H1 (cell line): ENCODE measurements around the gene POLR3GL. TPM values are rescaled to one million over a fixed set of nuclear protein-coding genes. Genes with fewer than 3 reads are reported as not detected.

Source experiments
- CTCF ChIA-PET: fragments of 300-600 bp; sonication (Branson Sonifier 250); formaldehyde crosslinking; loops from one replicate; lab custom pipeline; 2021; ENCODE audit not compliant: partially characterized antibody; lab: Charles Lee
- POLR2A ChIA-PET: fragments of 300-600 bp; sonication (Branson Sonifier 250); formaldehyde crosslinking; loops from one replicate; lab custom pipeline; 2021; ENCODE audit warnings: inconsistent platforms; ENCODE audit not compliant: partially characterized antibody; lab: Charles Lee
- DNase-seq, 2 experiments: peaks; one replicate each; pipeline versions ENCODE4 v3.0.0 to v3.0.0-alpha.2; 2010 to 2022; ENCODE audit warnings: low spot score in 2 of 2, low read depth in 1 of 2, mixed read lengths in 1 of 2
- FAIRE-seq: peaks from 2 replicates; lab custom pipeline; 2011; peaks lifted over from hg19 to GRCh38; lab: Jason Lieb, UNC
- H2AFZ ChIP-seq: 2 replicates; pipeline ENCODE4 v1.8.1; 2012; ENCODE audit warnings: low read length, inconsistent platforms
- H2AK5ac ChIP-seq: 2 replicates; pipeline ENCODE4 v1.6.1; 2013; ENCODE audit warnings: low read depth, low read length
- H2BK120ac ChIP-seq: replicated peaks from 2 replicates; pipeline ENCODE3; 2013; ENCODE audit warnings: low read depth, low read length, inconsistent platforms
- H2BK12ac ChIP-seq: 2 replicates; pipeline ENCODE4 v1.6.1; 2013; ENCODE audit warnings: low read depth, low read length
- H2BK15ac ChIP-seq: 2 replicates; pipeline ENCODE4 v1.6.1; 2013; ENCODE audit warnings: low read length
- H2BK20ac ChIP-seq: 2 replicates; pipeline ENCODE4 v1.6.1; 2013; ENCODE audit warnings: low read length
- H2BK5ac ChIP-seq: 2 replicates; pipeline ENCODE4 v1.6.1; 2013; ENCODE audit warnings: low read depth, low read length
- H3K14ac ChIP-seq: 2 replicates; pipeline ENCODE4 v1.6.1; 2013; ENCODE audit warnings: inconsistent platforms; ENCODE audit not compliant: insufficient read length
- H3K18ac ChIP-seq: 2 replicates; pipeline ENCODE4 v1.6.1; 2013; ENCODE audit warnings: low read length; ENCODE audit errors: extremely low read depth
- H3K23ac ChIP-seq: 2 replicates; pipeline ENCODE4 v1.6.1; 2013; ENCODE audit warnings: inconsistent platforms; ENCODE audit not compliant: insufficient read length
- H3K23me2 ChIP-seq: 2 replicates; pipeline ENCODE4 v1.6.1; 2013; ENCODE audit warnings: low read depth, low read length
- H3K27ac ChIP-seq: 2 replicates; pipeline ENCODE4 v1.6.1; 2011; ENCODE audit warnings: low read depth, low read length, inconsistent platforms
- H3K27me3 ChIP-seq, 4 experiments: replicated peaks in 1 of 4; 1 replicate in 1 of 4; 2 replicates in 3 of 4; pipeline versions ENCODE4 v1.6.1 to v1.8.1; 2011 to 2013; ENCODE audit warnings: low read length in 3 of 4, mild to moderate bottlenecking in 3 of 4, inconsistent platforms in 2 of 4, mixed read lengths in 2 of 4, moderate library complexity in 1 of 4; ENCODE audit not compliant: control insufficient read depth in 3 of 4, insufficient read depth in 3 of 4; ENCODE audit errors: extremely low read depth in 1 of 4
- H3K36me3 ChIP-seq, 4 experiments: 2 replicates each; pipeline versions ENCODE4 v1.6.1 to v1.8.1; 2011 to 2013; ENCODE audit warnings: mild to moderate bottlenecking in 4 of 4, low read length in 3 of 4, moderate library complexity in 2 of 4, control low read depth in 1 of 4, inconsistent platforms in 1 of 4; ENCODE audit not compliant: insufficient read depth in 4 of 4, control insufficient read depth in 2 of 4
- H3K4ac ChIP-seq: replicated peaks from 2 replicates; pipeline ENCODE3; 2013; ENCODE audit warnings: low read length, low read depth, mixed read lengths, inconsistent platforms; ENCODE audit not compliant: insufficient read length
- H3K4me1 ChIP-seq, 4 experiments: replicated peaks in 1 of 4; 1 replicate in 1 of 4; 2 replicates in 3 of 4; pipeline versions ENCODE4 v1.6.1 to v1.8.1; 2011 to 2013; ENCODE audit warnings: low read length in 3 of 4, inconsistent platforms in 2 of 4, mixed read lengths in 1 of 4; ENCODE audit not compliant: insufficient read depth in 4 of 4, control insufficient read depth in 3 of 4
- H3K4me2 ChIP-seq, 2 experiments: 2 replicates each; pipeline versions ENCODE4 v1.6.1 to v1.8.1; 2011 to 2013; ENCODE audit warnings: low read depth in 2 of 2, low read length in 2 of 2, control low read depth in 1 of 2, inconsistent platforms in 1 of 2, mild to moderate bottlenecking in 1 of 2; ENCODE audit not compliant: insufficient read depth in 1 of 2
- H3K4me3 ChIP-seq, 4 experiments: fragments of 200-600, 300-600 bp in 1 of 4; sonication (generic), shearing (Covaris generic), sonication (Bioruptor Twin) in 1 of 4; 2 replicates each; pipeline versions ENCODE4 v1.5.1 to v1.8.1; 2011 to 2016; ENCODE audit warnings: low read length in 4 of 4, low read depth in 3 of 4, control low read depth in 2 of 4, inconsistent platforms in 2 of 4, mild to moderate bottlenecking in 2 of 4, mixed read lengths in 1 of 4, moderate library complexity in 1 of 4; ENCODE audit not compliant: insufficient read depth in 2 of 4; ENCODE audit errors: extremely low read depth in 1 of 4
- H3K56ac ChIP-seq: replicated peaks from 2 replicates; pipeline ENCODE3; 2013; ENCODE audit warnings: low read depth, mild to moderate bottlenecking, mixed read lengths, low read length, inconsistent platforms; ENCODE audit not compliant: insufficient read length
- H3K79me1 ChIP-seq: 2 replicates; pipeline ENCODE4 v1.6.1; 2013; ENCODE audit warnings: low read depth, low read length, control low read depth
- H3K79me2 ChIP-seq, 2 experiments: 2 replicates each; pipeline versions ENCODE4 v1.6.1 to v1.8.1; 2012 to 2013; ENCODE audit warnings: low read length in 2 of 2, mild to moderate bottlenecking in 2 of 2, inconsistent platforms in 1 of 2; ENCODE audit not compliant: insufficient read depth in 2 of 2, control insufficient read depth in 1 of 2
- H3K9ac ChIP-seq, 4 experiments: replicated peaks in 1 of 4; 1 replicate in 1 of 4; 2 replicates in 3 of 4; pipeline versions ENCODE4 v1.6.1 to v1.8.1; 2011 to 2013; ENCODE audit warnings: low read depth in 3 of 4, low read length in 3 of 4, control low read depth in 2 of 4, mild to moderate bottlenecking in 2 of 4, moderate library complexity in 2 of 4, inconsistent platforms in 1 of 4; ENCODE audit errors: extremely low read depth in 1 of 4
- H3K9me3 ChIP-seq, 2 experiments: 2 replicates each; pipeline versions ENCODE4 v1.6.1 to v1.8.1; 2012 to 2013; ENCODE audit warnings: mild to moderate bottlenecking in 2 of 2, moderate library complexity in 2 of 2, control low read depth in 1 of 2, inconsistent platforms in 1 of 2, low read depth in 1 of 2, low read length in 1 of 2, mixed read lengths in 1 of 2; ENCODE audit not compliant: insufficient read depth in 2 of 2
- H4K20me1 ChIP-seq, 2 experiments: replicated peaks in 1 of 2; 2 replicates each; pipeline versions ENCODE3 to v1.8.1; 2011 to 2013; ENCODE audit warnings: inconsistent platforms in 2 of 2, low read length in 2 of 2, mild to moderate bottlenecking in 1 of 2; ENCODE audit not compliant: insufficient read depth in 2 of 2, control insufficient read depth in 1 of 2
- H4K5ac ChIP-seq: 2 replicates; pipeline ENCODE4 v1.6.1; 2013; ENCODE audit warnings: low read length, low read depth, mixed read lengths, inconsistent platforms; ENCODE audit not compliant: insufficient read length
- H4K8ac ChIP-seq: 2 replicates; pipeline ENCODE4 v1.8.0; 2013; ENCODE audit warnings: mild to moderate bottlenecking, moderate library complexity, low read length, inconsistent platforms; ENCODE audit not compliant: insufficient read depth; ENCODE audit errors: extremely low read depth
- H4K91ac ChIP-seq: replicated peaks from 2 replicates; pipeline ENCODE3; 2013; ENCODE audit warnings: low read length, mixed read lengths, inconsistent platforms; ENCODE audit not compliant: insufficient read length
- CBX5 ChIP-seq: fragments of 300-800, 300-1000 bp; sonication (generic); IDR thresholded peaks from 2 replicates; pipeline ENCODE4 v1.7.1; 2016; ENCODE audit warnings: antibody characterized with exemption, low read length, low read depth
- KDM1A ChIP-seq: fragments of 200-600, 300-600 bp; sonication (generic); IDR thresholded peaks from 2 replicates; pipeline ENCODE4 v1.7.1; 2016; ENCODE audit warnings: mild to moderate bottlenecking, low read length, borderline replicate concordance
- SP1 ChIP-seq: IDR thresholded peaks from 2 replicates; pipeline ENCODE4 v1.6.1; 2011; ENCODE audit warnings: low read depth, low read length
- WGBS, 2 experiments: shearing (Covaris generic) in 1 of 2; methylation state at CpG; one replicate each; pipeline versions ENCODE4 v1.1.6 to v1.1.7; 2013 to 2015; ENCODE audit warnings: low lambda C conversion rate in 2 of 2, mixed read lengths in 2 of 2, inconsistent platforms in 1 of 2, low coverage in 1 of 2, missing lambda C conversion rate in 1 of 2; ENCODE audit not compliant: insufficient replicate concordance in 2 of 2, insufficient coverage in 1 of 2, insufficient read length in 1 of 2; ENCODE audit errors: extremely low coverage in 1 of 2, missing lambda C conversion rate in 1 of 2; 5-methylcytosine and 5-hydroxymethylcytosine counted together
- polyA plus RNA-seq, 7 experiments: library from polyadenylated mRNA; depleted of rRNA in 3 of 7; stranded (reverse) in 5 of 7; unstranded in 2 of 7; fragments of >200 nt in 5 of 7; fragments of 200-250 nt in 2 of 7; gene quantifications; 1 replicate in 5 of 7; 2 replicates in 1 of 7; 4 replicates in 1 of 7; pipeline versions ENCODE4 v1.2.1 to v1.2.3, GENCODE V29; 2011 to 2013; ENCODE audit warnings: missing spikeins in 2 of 7, mixed read lengths in 2 of 7
- total RNA-seq: library from RNA; stranded (reverse); fragmentation: NEBNext Ultra II Directional; extraction: Animal tissue kit (Norgen Biotek cat#: 25700); gene quantifications from 2 replicates; pipeline ENCODE4 v1.2.1, GENCODE V29; 2021

Gene POLR3GL
- total and polyA plus RNA-seq, 2 of the 8 experiments (the other 6 are each of a cell fraction or from before 2014, with no cell fraction given): 3.1 to 3.9 TPM

DNA sequence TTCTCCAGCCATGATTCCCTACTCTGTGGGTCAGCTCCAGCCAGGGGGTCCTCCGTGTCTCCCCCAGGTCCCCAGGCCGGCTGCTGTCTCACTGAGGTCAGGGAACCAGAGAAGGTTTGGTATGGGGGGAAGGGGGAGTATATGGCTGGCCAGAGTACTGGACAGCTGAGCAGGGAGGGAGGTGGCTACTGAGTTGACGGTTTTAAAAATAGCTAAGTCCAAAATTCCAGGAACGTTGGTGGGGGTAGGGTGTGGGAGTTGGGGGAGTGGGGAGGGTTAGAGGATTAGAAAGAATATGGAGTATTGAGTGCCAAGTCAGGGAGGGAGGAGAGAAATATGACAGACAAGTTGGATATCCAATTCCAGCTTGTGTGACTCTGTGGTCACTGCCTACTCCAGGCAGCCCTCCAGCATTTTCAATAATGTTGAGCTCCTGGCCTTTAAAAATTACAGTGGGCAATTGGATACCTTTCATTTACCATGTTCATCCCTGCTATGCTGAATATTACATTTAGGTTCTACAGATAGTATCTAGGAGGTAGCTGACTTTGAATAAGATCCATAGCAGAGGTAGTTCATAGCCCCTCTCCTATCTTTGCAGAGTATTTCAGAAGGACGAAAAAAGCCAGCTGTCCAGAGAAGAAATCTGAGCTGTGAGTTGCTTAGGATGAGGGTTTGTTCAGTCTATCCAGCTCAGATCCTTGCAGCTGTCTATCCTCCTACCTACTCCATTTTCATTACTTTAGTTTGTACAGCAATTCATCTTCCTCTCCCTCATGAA is 57.3 kb downstream of the POLR3GL start, which contains the start of gene HJV:
HJV (minus strand) TSS at position 114 of the 781 bp plus-strand sequence. CDS start 1,504 bp downstream, outside the sequence.
- no peak within 1 kb of the TSS for H3K27ac ChIP-seq
- TF ChIP-seq CBX5: no peak
- no peak for TF ChIP-seq SP1
- no peak for TF ChIP-seq KDM1A

More for the DNA sequence above, 57.3 kb downstream of the POLR3GL start, which contains the start of gene HJV:
- Histone ChIP-seq H3K23ac (no peak within 1 kb of the TSS), H3K36me3 (no peaks in the 10 kb centered on the region), H4K5ac (no peak within 1 kb of the TSS), H3K4me2 (no peak within 1 kb of the TSS), H3K4me1 (peaks cover 4 to 9% (median 6%) of the 10 kb centered on the region in 4 experiments), H3K9ac (no peak within 1 kb of the TSS), H4K8ac (no peak within 1 kb of the TSS), H2BK15ac (no peak within 1 kb of the TSS), H3K23me2 (peaks cover 4% of the 10 kb centered on the region), H4K91ac (no peak within 1 kb of the TSS), H3K79me1 (no peaks in the 10 kb centered on the region), H3K9me3 (no peaks in the 10 kb centered on the region), H2BK12ac (no peak within 1 kb of the TSS), H3K14ac (no peak within 1 kb of the TSS), H2BK5ac (no peak within 1 kb of the TSS), H3K27me3 (peaks cover 6 to 30% (median 24%) of the 10 kb centered on the region in 4 experiments), H3K4ac (no peak within 1 kb of the TSS), H3K4me3 (no peak within 1 kb of the TSS), H2AK5ac (no peak within 1 kb of the TSS), H2AFZ (no peak within 1 kb of the TSS), H2BK20ac (no peak within 1 kb of the TSS), H3K18ac (no peak within 1 kb of the TSS), H2BK120ac (no peak within 1 kb of the TSS), H4K20me1 (no peaks in the 10 kb centered on the region), H3K56ac (no peak within 1 kb of the TSS), H3K79me2 (no peaks in the 10 kb centered on the region)
- POLR2A ChIA-PET: interaction anchor here (1.1 to 1.7 kb wide), 4 partner anchors 16 to 30 kb away, joined by 3 to 15 read pairs (median 4); no protein-coding TSS in a partner anchor
- no peak for FAIRE-seq
- DNase-seq: no peak
- 88 to 100% methylated on average over 1 to 5 of the region's 5 CpGs for WGBS, 2 experiments
- CTCF ChIA-PET: interaction anchor here (0.9 to 2.8 kb wide), 6 partner anchors 11 to 112 kb away, joined by 3 to 19 read pairs (median 4); partner anchors contain the start of gene ITGA10
